GM15510 (cell line): ENCODE results near the gene B3GALNT2.

Experiments
- POLR2A ChIP-seq: IDR thresholded peaks from 3 replicates; pipeline ENCODE4 v1.6.1; 2011; ENCODE audit warnings: borderline replicate concordance; ENCODE audit not compliant: insufficient read length; ENCODE audit errors: extremely low read depth

Gene B3GALNT2

GRCh38 chr1:235434001-235434400, 70.3 kb downstream of the B3GALNT2 start:
- TF ChIP-seq POLR2A, result no peak

DNA sequence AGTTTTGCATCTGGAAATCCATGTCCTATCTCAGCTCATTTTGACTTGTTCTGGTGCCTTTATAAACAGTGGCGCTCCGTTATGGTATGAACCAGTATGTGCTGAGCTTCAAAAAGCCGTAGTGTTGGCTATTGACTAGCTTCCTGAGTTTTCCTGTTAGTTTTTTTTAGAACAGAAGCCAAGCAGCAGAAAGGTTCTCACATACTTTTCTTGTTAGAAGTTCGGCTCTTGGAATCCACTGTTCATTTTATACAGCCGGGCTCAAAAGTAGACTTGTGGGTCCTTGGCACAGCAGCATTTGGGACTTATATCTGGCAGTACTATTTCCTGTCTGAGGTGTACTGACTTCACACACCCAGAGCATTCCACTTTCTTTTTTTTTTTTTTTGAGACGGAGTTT, 73.3 kb downstream of the B3GALNT2 start:
- TF ChIP-seq POLR2A, result no peak

DNA sequence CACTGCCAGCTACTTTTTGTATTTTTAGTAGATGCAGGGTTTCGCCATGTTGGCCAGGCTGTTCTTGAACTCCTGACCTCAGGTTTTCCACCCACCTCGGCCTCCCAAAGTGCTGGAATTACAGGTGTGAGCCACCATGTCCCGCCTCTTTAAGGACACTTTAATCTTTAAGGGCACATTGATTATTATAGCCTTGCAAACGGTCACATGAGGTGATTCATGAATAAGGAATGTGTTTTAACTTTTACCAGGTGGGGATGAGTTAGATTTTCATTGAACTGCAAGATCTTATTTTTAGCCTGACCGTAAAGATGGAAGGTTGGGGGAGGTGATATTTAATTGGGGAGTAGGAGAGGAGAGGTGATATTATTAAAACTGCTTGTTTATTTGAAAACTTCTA, 75.1 kb downstream of the B3GALNT2 start:
- TF ChIP-seq POLR2A, result no peak

- TF ChIP-seq POLR2A, result no peak
Observed at GRCh38 chr1:235427447-235427846, 76.8 kb downstream of the B3GALNT2 start.

GRCh38 chr1:235426680-235427079, 77.6 kb downstream of the B3GALNT2 start:
- TF ChIP-seq POLR2A, result no peak

DNA sequence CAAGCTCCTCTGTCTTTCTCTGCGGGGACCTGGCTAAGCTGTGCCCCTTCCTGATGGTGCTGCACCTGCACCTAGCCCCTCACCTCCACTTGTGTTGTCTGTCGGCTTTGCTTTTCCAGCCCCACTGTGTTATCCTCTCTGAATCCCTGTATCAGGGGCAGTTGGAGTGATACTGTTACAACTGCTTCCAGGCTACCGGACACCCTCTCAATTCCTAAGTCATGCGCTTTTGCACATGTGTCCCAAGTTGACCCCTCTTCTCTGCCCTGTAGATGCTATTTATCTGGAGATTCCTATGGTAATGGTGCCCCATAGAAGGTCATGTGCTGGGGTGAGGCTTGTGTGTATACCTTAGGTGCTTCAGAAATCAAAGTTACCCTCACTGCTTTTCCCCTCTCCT, 78.1 kb downstream of the B3GALNT2 start:
- no peak for TF ChIP-seq POLR2A

DNA sequence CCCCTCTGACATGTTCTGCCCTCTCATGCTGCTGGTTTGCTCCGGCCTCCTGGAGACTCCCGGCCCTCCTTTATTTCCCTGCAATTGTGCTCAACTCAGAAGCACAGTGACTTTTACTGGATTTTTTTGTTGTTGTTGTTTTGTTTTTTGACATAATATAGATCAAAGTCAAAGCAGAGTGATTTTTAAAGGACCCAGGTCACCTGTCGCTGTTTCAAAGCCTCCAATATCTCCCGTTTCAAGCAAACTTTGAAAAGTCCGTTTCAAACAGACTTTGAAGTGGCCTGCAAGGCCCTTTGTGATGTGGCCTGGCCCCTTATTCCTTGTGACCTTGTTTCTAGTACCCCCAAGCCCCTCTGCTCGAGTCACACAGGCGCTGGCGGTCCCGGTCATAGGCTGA, 78.9 kb downstream of the B3GALNT2 start:
- TF ChIP-seq POLR2A, result no peak

DNA sequence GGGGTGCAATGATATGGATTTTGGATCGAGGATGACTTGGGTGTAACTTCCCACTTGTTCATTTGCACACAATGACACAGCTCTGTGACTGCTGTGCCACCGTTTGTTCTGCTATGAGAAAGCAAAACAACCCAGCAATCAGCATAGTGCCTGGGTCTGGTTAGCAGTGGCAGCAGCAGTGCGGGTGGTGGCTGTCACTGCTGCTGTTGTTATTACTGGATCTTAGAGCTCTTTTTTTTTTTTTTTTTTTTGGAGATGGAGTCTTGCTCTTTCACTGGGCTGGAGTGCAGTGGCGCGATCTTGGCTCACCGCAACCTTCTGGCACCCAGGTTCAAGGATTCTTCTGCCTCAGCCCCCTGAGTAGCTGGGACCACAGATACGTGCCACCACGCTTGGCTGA, 80.2 kb downstream of the B3GALNT2 start:
- TF ChIP-seq POLR2A, result no peak

DNA sequence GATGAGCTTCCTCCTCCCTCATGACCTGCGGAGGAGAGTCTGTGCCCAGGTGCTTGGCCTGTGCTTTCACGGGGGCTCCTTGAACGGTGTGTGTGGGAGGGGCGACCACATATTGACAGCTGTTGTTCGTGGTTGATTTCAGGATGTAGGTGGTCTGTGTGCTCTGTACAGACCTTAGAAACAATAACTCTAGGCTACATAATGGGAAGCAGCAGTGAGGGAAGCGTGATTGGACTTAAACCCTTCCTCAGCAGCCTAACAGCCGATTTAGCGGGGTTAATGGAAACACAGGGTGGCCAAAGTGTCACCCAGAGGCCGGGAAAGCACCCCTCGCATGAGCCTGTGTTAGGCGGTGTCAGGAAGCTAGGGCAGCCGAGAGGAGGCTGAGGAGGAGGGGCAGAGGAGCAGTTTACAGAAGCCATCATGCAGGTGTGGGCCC, 81.0 kb downstream of the B3GALNT2 start:
- TF ChIP-seq POLR2A, result no peak

DNA sequence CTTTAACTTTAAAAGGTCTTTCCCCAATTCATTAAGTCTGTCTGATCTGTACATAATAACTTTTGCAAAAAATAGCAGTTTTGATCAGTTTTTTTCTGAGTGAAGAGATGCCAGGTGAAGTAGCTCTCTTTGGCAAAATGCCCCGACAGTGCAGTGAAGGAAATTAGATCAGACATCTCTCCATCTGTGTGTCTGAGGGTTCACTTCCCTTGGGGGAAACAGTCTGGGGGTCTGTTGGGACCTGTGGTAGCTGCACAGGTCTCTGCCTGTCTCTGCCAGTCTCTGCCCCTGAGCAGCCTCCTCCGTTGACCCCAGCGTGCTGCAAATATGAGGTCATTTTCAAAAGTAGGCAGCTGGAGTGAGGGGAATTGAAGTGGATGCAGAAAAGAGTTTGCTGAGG, 82.5 kb downstream of the B3GALNT2 start:
- no peak for TF ChIP-seq POLR2A

GRCh38 chr1:235417086-235417697, 87.1 kb downstream of the B3GALNT2 start:
- no peak for TF ChIP-seq POLR2A

DNA sequence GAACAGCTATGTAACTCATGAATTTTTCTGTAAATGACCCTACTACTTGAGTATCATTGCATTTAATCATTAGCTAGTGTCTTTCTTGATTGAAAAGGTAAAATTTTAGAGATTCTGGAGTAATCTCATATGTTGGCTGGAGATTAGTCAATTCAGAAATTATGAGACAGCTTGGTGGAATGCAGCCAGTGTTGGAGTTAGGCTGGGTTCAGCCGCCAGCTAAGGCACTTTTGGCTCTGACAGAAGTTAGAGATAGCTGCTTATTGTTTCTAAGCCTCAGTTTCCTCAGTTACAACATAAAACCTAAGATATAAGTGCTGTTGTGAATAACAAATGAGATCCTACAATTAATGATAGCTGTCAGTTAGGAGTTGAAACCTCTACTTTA, 87.6 kb downstream of the B3GALNT2 start:
- TF ChIP-seq POLR2A, result no peak

DNA sequence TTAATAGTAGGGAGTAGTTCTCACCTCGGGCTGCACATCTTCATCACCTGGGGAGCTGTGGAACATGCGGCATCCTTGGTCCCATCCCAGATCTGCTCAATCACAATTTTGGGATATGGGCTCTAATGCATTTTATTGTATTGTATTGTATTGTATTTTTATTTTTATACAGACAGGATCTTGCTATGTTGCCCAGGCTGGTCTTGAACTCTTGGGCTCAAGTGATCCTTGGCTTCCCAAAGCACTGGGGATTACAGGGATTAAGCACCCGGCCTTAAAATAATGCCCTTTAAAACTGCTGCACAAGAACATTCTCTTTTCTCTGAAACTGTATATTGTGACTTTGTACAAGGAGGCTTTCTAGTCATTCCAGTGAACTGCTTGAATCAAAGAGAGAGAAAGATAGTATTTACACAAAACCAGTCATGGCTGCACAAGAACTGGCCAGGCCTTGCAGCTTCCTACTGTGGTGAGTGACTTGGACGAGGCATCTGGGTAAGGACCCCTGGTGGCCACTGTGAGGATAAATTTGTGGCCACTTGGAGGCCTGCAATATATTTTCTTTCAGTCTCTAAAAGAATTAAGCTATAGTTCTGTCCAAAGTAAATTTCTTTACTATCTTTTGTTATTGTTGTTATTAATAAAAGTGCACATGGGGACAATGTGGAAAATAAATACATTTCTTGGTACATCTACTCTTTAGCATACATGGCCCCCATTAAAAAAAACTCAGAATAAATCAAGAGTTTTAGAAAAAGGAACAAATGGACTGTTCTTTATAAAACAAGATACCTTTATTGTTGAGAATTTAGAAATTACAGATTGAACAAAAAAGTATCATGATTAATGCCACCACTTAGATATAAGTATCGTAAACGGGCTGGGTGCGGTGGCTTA, 89.0 kb downstream of the B3GALNT2 start:
- no peak for TF ChIP-seq POLR2A

DNA sequence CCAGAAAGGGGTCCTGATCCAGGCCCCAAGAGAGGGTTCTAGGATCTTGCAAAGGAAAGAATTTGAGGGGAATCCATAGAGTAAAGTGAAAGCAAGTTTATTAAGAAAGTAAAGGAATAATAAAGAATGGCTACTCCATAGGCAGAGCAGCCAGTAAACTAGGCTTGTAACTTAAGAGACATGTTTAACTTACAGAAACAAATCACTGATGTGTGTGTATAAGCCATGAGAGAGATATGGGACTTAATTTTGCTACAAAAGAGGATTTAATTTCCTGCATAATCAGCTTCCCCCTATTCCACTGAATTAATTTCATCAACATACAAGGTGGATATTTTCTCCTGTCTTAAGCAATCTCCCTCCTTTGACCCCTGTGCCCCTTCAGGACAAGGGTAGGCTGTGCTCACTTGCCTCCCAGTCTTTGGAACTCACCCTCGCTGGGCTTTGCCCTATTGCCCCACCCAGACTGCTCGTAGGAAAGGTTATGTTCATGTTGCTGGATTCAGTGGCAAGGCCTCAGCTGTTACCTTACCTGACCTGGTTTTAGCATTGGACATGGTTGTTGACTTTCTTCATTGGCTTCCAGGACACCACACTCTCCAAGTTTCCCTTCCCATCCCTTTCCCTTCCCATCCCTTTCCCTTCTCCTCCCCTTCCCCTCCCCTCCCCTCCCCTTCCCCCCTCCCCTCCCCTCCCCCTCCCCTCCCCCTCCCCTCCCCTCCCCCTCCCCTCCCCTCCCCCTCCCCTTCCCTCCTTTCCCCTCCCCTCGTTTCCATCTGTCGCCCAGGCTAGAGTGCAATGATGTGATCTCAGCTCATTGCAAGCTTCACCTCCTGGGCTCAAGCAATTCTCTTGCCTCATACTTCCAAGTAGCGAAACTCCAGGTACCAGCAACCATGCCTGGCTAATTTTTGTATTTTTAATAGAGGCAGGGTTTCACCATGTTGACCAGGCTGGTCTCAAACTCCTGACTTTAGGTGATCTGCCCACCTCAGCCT, 92.5 kb downstream of the B3GALNT2 start:
- no peak for TF ChIP-seq POLR2A

DNA sequence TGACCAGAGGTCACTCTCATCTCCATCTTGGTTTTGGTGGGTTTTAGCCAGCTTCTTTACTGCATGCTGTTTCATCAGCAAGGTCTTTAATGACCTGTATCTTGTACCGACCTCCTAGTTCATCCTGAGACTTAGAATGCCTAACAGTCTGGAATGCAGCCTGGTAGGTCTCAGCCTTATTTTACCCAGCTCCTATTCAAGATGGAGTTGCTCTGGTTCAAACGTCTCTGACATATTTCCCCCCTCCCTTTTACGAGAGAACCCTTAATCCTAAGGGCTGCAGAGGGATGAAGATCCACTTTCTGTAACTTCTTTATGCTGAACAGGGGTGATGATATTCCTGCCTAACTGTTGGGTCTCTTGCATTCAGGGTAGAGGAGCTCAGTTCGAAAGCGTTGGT, 93.8 kb downstream of the B3GALNT2 start:
- TF ChIP-seq POLR2A, result no peak

DNA sequence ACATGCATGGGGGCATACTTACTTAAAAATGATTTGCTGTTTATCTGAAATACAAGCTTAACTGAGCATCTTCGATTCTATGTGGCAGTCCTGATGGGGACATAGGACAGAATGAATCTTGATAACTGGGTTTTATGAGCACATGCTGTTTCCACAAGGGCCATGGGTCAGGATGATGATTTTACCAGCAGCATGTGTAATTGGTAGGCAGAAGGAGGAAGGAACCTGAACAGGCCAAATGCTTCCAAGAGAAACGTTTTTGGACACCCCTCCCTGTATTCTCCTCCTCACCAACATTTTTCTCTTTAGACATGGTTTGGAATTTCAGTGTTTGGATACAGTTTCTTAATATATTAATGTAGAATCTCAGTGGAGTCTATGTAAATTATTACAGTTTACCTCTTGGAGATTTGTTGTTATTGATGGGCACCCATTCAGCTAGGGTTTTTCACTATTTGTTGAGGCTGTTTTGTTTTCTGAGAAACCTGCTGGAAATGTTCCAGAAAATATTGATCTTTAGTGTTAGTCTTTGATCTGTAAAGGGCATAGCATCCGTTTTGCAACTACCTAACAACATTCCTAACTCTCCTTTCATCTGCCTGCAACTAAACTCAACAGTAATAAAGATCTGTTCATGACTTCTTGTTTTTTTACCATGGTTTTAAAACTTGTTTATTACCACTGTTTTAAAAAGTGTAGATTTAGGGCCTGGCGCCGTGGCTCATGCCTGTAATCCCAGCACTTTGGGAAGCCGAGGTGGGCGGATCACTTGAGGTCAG, 95.0 kb downstream of the B3GALNT2 start:
- TF ChIP-seq POLR2A, result no peak
